Measurements from ENCODE around the gene CACNA2D3.

Gene CACNA2D3

DNA sequence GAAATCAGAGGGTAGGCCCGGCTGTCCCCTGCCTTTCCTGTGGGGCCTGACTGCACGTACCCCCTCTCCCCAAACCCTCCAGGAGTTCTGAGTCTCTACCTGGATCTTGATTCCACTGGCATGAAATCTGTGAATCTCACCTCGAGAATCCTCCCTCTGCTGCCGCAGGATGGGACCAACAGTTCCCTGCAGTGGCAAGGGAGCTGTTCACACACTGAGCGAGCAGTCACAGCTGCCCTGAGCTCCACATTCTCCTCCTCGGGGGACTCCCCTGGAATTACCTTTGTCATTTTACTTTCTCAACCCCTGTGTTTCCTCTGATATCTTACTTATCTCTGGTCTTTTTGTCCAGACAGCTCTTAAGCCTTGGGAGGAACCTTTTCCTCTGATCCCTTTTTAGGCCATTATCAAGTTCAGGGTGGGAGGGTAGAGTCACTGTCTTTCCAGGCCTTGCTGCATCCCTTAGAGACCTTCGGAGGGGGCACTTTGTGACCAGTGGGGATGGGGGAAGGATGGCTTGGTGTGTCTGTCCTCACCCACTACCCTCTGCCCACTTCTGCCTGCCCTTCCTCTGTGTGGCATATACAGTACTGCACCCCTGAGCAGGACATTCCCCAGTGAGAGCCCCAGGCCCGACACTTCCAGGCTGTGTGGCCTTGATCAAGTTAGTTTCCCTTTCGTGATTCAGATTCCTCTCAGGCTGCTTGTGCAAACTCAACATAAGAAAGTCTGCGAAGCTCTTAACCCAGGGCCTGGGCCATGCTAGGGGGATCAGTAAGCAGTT is 42.0 kb downstream of the CACNA2D3 start:
- no peak for TF ChIP-seq FOXP2 (optimal IDR thresholded peaks at IDR 0.05; ENCODE audit: borderline replicate concordance, extremely low read depth, extremely low read length, insufficient read depth)

DNA sequence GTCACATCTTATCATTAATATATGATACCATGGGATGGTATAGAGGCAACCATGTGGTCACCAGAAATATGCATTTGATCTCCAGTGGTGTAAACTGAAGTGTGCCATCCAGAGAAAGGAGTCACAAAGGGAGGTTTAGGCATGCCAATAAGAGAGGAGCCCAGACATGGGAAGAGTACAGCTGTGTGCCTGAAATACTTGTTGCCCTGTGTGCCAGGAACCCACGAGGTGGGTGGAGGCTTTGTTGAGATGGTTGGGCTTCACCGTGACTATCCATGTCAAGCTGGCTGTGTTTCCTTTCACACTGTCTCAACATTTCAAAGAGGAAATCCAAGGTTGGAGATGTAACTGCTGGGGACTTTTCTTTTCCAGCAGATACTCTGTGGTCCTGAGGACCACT is 43.5 kb downstream of the CACNA2D3 start:
- TF ChIP-seq FOXP2 (optimal IDR thresholded peaks at IDR 0.05; ENCODE audit: borderline replicate concordance, extremely low read depth, extremely low read length, insufficient read depth) = no peak
- TF ChIP-seq SIN3A (IDR thresholded peaks at IDR 0.05; ENCODE audit: borderline replicate concordance, insufficient read depth, low read length) = no peak
- no peak for TF ChIP-seq TAF1 (IDR thresholded peaks at IDR 0.05; ENCODE audit: borderline replicate concordance, insufficient read depth, low read length)
- TF ChIP-seq POLR2AphosphoS5 (IDR thresholded peaks at IDR 0.05; ENCODE audit: low read depth, low read length) = no peak
- TF ChIP-seq, protein P1, sequence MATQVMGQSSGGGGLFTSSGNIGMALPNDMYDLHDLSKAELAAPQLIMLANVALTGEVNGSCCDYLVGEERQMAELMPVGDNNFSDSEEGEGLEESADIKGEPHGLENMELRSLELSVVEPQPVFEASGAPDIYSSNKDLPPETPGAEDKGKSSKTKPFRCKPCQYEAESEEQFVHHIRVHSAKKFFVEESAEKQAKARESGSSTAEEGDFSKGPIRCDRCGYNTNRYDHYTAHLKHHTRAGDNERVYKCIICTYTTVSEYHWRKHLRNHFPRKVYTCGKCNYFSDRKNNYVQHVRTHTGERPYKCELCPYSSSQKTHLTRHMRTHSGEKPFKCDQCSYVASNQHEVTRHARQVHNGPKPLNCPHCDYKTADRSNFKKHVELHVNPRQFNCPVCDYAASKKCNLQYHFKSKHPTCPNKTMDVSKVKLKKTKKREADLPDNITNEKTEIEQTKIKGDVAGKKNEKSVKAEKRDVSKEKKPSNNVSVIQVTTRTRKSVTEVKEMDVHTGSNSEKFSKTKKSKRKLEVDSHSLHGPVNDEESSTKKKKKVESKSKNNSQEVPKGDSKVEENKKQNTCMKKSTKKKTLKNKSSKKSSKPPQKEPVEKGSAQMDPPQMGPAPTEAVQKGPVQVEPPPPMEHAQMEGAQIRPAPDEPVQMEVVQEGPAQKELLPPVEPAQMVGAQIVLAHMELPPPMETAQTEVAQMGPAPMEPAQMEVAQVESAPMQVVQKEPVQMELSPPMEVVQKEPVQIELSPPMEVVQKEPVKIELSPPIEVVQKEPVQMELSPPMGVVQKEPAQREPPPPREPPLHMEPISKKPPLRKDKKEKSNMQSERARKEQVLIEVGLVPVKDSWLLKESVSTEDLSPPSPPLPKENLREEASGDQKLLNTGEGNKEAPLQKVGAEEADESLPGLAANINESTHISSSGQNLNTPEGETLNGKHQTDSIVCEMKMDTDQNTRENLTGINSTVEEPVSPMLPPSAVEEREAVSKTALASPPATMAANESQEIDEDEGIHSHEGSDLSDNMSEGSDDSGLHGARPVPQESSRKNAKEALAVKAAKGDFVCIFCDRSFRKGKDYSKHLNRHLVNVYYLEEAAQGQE (IDR thresholded peaks at IDR 0.05; ENCODE audit: insufficient read depth in 1 of 2, low read depth in 2 of 2, low read length in 2 of 2) = no peak

DNA sequence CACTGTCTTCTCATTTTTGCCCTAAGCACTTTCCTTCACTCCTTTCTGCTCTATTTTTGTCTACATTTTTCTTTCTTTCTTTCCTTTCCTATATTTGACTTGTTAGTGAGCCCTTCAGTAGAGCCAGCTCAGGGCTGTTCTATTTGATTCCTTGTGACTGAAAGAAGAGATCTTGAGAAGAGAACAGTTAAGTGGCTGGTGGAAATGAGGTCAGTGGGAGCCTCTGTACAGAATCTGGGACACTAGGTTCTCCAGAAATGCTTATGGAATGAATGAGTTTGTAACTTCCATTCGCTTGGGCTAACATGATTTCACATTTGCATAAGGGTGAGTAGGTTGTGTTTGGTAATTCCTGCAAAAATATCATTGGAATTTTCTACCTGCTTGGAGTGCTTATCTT is 45.6 kb downstream of the CACNA2D3 start:
- TF ChIP-seq FOXP2 (optimal IDR thresholded peaks at IDR 0.05; ENCODE audit: borderline replicate concordance, extremely low read depth, extremely low read length, insufficient read depth) (no peak), SIN3A (IDR thresholded peaks at IDR 0.05; ENCODE audit: borderline replicate concordance, insufficient read depth, low read length) (no peak), TAF1 (IDR thresholded peaks at IDR 0.05; ENCODE audit: borderline replicate concordance, insufficient read depth, low read length) (no peak), POLR2AphosphoS5 (IDR thresholded peaks at IDR 0.05; ENCODE audit: low read depth, low read length) (no peak)
- TF ChIP-seq, protein P1 (IDR thresholded peaks at IDR 0.05; ENCODE audit: insufficient read depth in 1 of 2, low read depth in 2 of 2, low read length in 2 of 2) = no peak

DNA sequence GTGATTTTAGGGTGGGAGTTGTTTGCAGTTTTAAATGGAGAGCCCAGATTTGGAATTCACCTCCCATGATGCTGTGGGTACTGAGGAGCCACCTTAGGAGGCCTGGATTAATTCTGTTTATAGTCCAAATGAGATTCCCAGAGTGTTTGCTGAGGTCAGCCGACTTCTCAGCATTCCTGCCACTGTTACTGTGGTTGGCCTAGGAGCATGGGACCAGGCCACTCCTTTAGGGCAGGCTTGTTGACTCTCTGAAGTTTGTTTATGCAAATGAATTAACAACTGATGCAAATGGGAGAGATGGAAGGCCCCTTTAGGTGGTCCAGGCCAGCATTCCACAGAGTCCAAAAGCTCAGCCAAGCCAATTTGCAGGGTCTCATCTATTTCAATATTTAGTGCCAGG is 46.1 kb downstream of the CACNA2D3 start:
- no peak for TF ChIP-seq FOXP2 (optimal IDR thresholded peaks at IDR 0.05; ENCODE audit: borderline replicate concordance, extremely low read depth, extremely low read length, insufficient read depth)
- TF ChIP-seq TAF1 (IDR thresholded peaks at IDR 0.05; ENCODE audit: borderline replicate concordance, insufficient read depth, low read length) = no peak
- no peak for TF ChIP-seq POLR2AphosphoS5 (IDR thresholded peaks at IDR 0.05; ENCODE audit: low read depth, low read length)
- no peak for TF ChIP-seq SIN3A (IDR thresholded peaks at IDR 0.05; ENCODE audit: borderline replicate concordance, insufficient read depth, low read length)
- TF ChIP-seq, protein P1 (IDR thresholded peaks at IDR 0.05; ENCODE audit: insufficient read depth in 1 of 2, low read depth in 2 of 2, low read length in 2 of 2) = no peak

DNA sequence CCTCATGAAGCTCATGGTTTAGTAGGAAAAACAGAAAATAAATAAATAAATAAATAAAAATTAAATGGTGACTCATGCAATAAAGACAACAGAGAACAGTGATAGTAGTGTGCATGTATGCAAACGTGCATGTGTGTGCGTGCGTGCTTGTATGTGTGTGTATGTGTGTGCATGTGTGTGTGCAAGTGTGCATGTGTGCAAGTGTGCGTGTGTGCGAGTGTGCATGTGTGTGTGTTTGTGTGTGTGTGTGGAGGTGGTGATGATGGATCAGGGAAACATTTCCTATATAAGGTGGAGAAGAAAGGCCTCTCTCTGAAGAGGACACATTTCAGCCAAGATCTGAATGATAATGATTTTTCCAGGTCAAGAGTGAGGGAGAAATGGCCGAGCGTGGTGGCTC is 47.2 kb downstream of the CACNA2D3 start:
- TF ChIP-seq POLR2AphosphoS5 (IDR thresholded peaks at IDR 0.05; ENCODE audit: low read depth, low read length) (no peak), FOXP2 (optimal IDR thresholded peaks at IDR 0.05; ENCODE audit: borderline replicate concordance, extremely low read depth, extremely low read length, insufficient read depth) (no peak), TAF1 (IDR thresholded peaks at IDR 0.05; ENCODE audit: borderline replicate concordance, insufficient read depth, low read length) (no peak), SIN3A (IDR thresholded peaks at IDR 0.05; ENCODE audit: borderline replicate concordance, insufficient read depth, low read length) (no peak)
- TF ChIP-seq, protein P1 (IDR thresholded peaks at IDR 0.05; ENCODE audit: insufficient read depth in 1 of 2, low read depth in 2 of 2, low read length in 2 of 2) = no peak
